K562 treated with DMSO at 1 percent for 4 hours (cell line): Measurements from ENCODE around the gene ZNF569. TPM values are rescaled to one million over a fixed set of nuclear protein-coding genes. Genes with fewer than 3 reads are reported as not detected.

Experiments used
- total RNA-seq: library from RNA; unstranded; fragments of 300-600 nt; gene quantifications from 2 replicates; pipeline ENCODE4 v1.2.3, GENCODE V29; 2022; ENCODE audit not compliant: insufficient read depth

The ZNF569 gene
- 1.8 and 2.4 TPM in 2 replicates for total RNA-seq

DNA sequence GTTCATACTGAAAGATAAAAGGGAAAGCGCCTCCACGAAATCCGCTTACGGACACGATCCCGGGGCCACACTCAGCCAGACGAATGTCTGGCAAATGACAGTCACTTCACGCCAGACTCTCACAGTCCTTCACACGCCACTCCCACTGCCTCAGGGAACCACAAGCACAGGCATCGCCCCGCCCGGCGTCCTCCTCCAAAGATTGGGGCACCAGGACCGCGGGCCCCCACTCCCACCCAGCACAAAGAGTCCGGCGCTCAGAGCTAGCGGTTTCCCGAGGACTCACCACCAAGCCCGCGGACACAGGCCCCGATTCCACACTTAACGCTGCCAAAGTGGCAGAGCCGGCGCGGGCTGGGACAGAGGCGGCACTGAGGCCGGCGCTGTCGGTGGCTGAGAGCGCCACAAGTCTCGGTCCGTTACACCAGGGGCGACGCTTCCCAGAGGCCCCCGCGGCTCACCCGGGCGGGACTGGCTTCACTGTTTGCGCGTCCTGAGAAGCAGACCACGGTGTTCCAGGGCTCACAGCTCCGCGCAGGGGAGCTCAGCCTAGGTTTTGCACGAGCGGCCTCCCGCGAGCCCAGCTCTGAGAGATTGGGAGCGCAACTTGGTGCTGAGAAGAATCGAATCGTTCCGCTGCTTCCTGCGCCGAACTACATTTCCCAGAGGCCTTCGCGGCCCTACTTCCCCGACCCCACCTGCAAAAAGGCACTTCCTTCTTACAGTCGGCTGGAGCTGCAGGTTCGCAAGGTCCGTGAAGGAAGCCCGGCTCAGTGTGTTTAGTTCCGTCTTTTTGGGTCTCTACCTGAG lies at the start of gene ZNF569:
Gene ZNF569 (minus strand): TSS at position 647 of the 810 bp plus-strand sequence. CDS start 22,523 bp downstream, outside the sequence.

DNA sequence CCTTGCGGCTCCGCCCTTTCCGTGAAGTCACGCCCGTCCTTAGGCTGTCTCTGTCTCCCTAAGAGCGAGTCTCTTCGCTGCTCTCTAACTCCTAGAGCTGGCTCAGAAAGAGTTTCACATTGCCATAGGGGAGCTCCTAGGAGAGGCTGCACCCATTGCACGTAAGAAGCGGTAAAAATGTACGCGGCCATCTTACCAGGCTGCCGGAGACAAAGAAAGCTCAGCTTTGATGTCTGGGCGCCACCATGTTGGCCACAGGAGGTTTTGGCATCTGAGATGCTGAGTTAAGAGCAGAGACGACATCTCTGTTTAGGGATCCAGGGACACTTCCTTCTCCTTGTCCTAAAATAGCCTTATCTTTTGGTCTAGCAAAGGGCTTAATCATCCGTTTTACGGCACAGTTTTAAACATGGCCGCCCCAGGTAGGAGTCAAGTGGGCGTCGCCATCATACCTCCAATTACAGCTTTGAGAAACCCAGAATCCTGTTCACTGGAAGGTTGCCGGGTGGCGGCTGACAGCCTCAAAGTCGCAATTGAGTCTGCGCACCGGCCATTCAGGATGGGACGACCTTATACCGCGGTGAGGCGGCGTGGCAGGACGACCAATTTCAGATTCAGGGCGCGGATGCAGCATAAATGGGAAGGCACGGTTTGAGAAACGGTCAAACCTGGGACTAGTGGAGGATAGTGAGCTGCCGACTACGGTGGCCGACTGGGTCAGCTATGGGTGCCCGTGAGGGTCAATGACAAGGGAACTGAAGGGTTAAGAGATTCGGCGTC lies 39.3 kb upstream of the ZNF569 start, which contains the start of gene ZNF793:
Gene ZNF793 (plus strand): TSS at position 553 of the 780 bp plus-strand sequence. CDS start 16,501 bp downstream, outside the sequence.

GRCh38 chr19:37468961-37469777 lies 1.9 kb upstream of the ZNF569 start, which contains the start of gene ZNF570:
ZNF570 (plus strand) TSS chr19:37469356; CDS start chr19:37470355, 999 bp downstream.

GRCh38 chr19:37370880-37371661 lies 96.2 kb downstream of the ZNF569 start, which contains the start of gene ZNF527:
ZNF527 (plus strand) TSS chr19:37371099; CDS start chr19:37374199, 3,100 bp downstream.

Other genes starting within 250 kb of the ZNF569 start
- gene ZNF383, start 249.2 kb downstream of the ZNF569 start, total RNA-seq, result 0.92 and 1.9 TPM in 2 replicates
- gene ZNF527, start 96.3 kb downstream of the ZNF569 start, total RNA-seq, result 0.43 and 0.77 TPM in 2 replicates
- 0.20 and 2.2 TPM in 2 replicates for gene ZNF570, start 1.9 kb upstream of the ZNF569 start, total RNA-seq
- not detected in 2 replicates for gene ZNF793, start 39.5 kb upstream of the ZNF569 start, total RNA-seq
- 1.5 TPM in 1 of 2 replicates, not detected in the other for gene ZNF571, start 127.3 kb upstream of the ZNF569 start, total RNA-seq
- 0.53 and 0.86 TPM in 2 replicates for gene ZNF540, start 127.4 kb upstream of the ZNF569 start, total RNA-seq
- 4.2 and 7.3 TPM in 2 replicates for gene ZFP30, start 188.0 kb upstream of the ZNF569 start, total RNA-seq